ENCODE results near the gene CHKA. TPM values are rescaled to one million over a fixed set of nuclear protein-coding genes. Genes with fewer than 3 reads are reported as not detected.

Gene CHKA
- total and polyA plus RNA-seq, 2 of the 8 experiments (the other 6 are each of a cell fraction or from before 2014, with no cell fraction given): 61.2 to 86.6 TPM

GRCh38 chr11:68133761-68134160 is 12.6 kb upstream of the CHKA start:
- Histone ChIP-seq H2BK15ac (ENCODE audit: low read length) (no peak overlapping the region), H2AFZ (ENCODE audit: low read length) (no peak overlapping the region), H3K23ac (ENCODE audit: insufficient read length) (no peak overlapping the region), H3K23me2 (ENCODE audit: low read depth, low read length) (no peaks in the 10 kb centered on the region; the same call in 1 of the 2 replicates), H3K4me3 (ENCODE audit: extremely low read depth in 1 of 4, insufficient read depth in 2 of 4, low read depth in 3 of 4, low read length in 4 of 4) (no peak overlapping the region), H2BK5ac (ENCODE audit: low read depth, low read length) (no peak overlapping the region), H4K20me1 (replicated peaks in 1 of 2; ENCODE audit: control insufficient read depth in 1 of 2, insufficient read depth in 2 of 2, low read length in 2 of 2) (no peaks in the 10 kb centered on the region), H3K27me3 (replicated peaks in 1 of 4; ENCODE audit: control insufficient read depth in 3 of 4, extremely low read depth in 1 of 4, insufficient read depth in 3 of 4, low read length in 3 of 4) (no peaks in the 10 kb centered on the region), H2AK5ac (ENCODE audit: low read depth, low read length) (no peak overlapping the region), H3K14ac (ENCODE audit: insufficient read length) (no peak overlapping the region), H2BK20ac (ENCODE audit: low read length) (no peak overlapping the region), H2BK12ac (ENCODE audit: low read depth, low read length) (no peak overlapping the region), H2BK120ac (replicated peaks; ENCODE audit: low read depth, low read length) (no peak overlapping the region), H3K27ac (ENCODE audit: low read depth, low read length) (no peak overlapping the region), H3K36me3 (ENCODE audit: control insufficient read depth in 2 of 4, insufficient read depth in 4 of 4, low read length in 3 of 4) (no peaks in the 10 kb centered on the region; a peak in 1 of 8 replicates), H3K4ac (replicated peaks; ENCODE audit: insufficient read length, low read depth, low read length) (no peak overlapping the region), H4K91ac (replicated peaks; ENCODE audit: insufficient read length, low read length) (no peak overlapping the region), H3K56ac (replicated peaks; ENCODE audit: insufficient read length, low read depth, low read length) (no peak overlapping the region), H4K8ac (ENCODE audit: extremely low read depth, insufficient read depth, low read length) (no peak overlapping the region), H3K9ac (replicated peaks in 1 of 4; ENCODE audit: extremely low read depth in 1 of 4, low read depth in 3 of 4, low read length in 3 of 4) (no peak overlapping the region), H3K79me2 (ENCODE audit: control insufficient read depth in 1 of 2, insufficient read depth in 2 of 2, low read length in 2 of 2) (no peaks in the 10 kb centered on the region), H3K18ac (ENCODE audit: extremely low read depth, low read length) (no peak overlapping the region), H3K9me3 (ENCODE audit: insufficient read depth in 2 of 2, low read depth in 1 of 2, low read length in 1 of 2) (peaks cover 32 to 40% of the 10 kb centered on the region in 2 experiments), H3K79me1 (ENCODE audit: low read depth, low read length) (no peaks in the 10 kb centered on the region; the same call in 1 of the 2 replicates), H3K4me1 (replicated peaks in 1 of 4; ENCODE audit: control insufficient read depth in 3 of 4, insufficient read depth in 4 of 4, low read length in 3 of 4) (peaks cover 0 to 7% (median 1%) of the 10 kb centered on the region in 4 experiments; a peak in 4 of 7 replicates), H4K5ac (ENCODE audit: insufficient read length, low read depth, low read length) (no peak overlapping the region), H3K4me2 (ENCODE audit: insufficient read depth in 1 of 2, low read depth in 2 of 2, low read length in 2 of 2) (no peak overlapping the region)
- no peak for FAIRE-seq
- TF ChIP-seq MAFK (IDR thresholded peaks at IDR 0.05; ENCODE audit: low read depth, low read length) (no peak), KDM1A (IDR thresholded peaks at IDR 0.05; ENCODE audit: borderline replicate concordance, low read length) (no peak), HDAC6 (IDR thresholded peaks at IDR 0.05; ENCODE audit: low read depth, low read length) (no peak), E2F6 (IDR thresholded peaks at IDR 0.05) (no peak)
- CTCF ChIA-PET (ENCODE audit: partially characterized antibody): interaction anchor here (0.9 kb wide), 1 partner anchor 16 kb away, joined by 4 read pairs; no protein-coding TSS in a partner anchor
- no peak for DNase-seq (ENCODE audit: low read depth in 1 of 2, low spot score in 2 of 2)
- POLR2A ChIA-PET (ENCODE audit: partially characterized antibody): no interaction called here
- WGBS, 2 experiments (ENCODE audit: extremely low coverage in 1 of 2, insufficient coverage in 1 of 2, insufficient read length in 1 of 2, insufficient replicate concordance in 2 of 2, low coverage in 1 of 2, low lambda C conversion rate in 2 of 2, missing lambda C conversion rate in 1 of 2): 96% methylated on average over 2 of the region's 2 CpGs; no CpG with 5 or more reads in 1 of the 2 experiments

Measured in H1 (cell line).